ENCODE measurements around the gene PRSS33.

PRSS33 gene

GRCh38 chr16:2761886-2762583 lies 25.3 kb downstream of the PRSS33 start:
- DNase-seq: no peak

DNA sequence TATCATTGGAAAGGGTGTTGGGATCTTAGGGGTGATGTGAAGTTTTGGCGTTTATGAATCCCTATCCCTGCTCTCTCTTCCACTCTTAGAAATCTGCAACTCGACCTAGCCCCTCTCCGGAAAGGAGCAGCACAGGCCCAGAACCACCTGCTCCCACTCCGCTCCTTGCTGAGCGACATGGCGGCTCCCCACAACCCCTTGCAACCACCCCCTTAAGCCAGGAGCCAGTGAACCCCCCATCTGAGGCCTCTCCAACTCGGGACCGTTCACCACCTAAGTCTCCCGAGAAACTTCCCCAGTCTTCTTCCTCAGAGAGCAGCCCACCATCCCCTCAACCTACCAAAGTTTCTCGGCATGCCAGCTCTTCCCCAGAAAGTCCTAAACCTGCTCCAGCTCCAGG lies 25.9 kb downstream of the PRSS33 start:
- DNase-seq: no peak

DNA sequence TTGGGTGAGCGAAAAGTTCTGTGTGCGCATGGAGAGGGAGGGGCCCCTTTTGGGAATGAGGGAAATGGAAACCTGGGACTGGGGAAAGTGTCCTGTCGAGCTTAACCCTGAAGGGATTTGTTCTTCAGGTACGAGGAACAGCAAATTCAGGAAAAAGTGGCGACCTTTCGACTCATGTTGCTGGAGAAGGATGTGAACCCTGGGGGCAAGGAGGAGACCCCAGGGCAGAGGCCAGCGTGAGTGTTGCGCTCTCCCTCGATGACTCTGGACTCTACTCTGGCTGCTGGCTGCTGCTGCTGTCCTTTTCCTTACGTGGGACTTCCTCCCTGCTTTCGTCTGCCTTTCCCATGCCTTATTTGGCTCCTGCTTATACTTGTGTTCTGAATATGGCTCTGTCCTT lies 30.0 kb downstream of the PRSS33 start:
- DNase-seq: no peak

DNA sequence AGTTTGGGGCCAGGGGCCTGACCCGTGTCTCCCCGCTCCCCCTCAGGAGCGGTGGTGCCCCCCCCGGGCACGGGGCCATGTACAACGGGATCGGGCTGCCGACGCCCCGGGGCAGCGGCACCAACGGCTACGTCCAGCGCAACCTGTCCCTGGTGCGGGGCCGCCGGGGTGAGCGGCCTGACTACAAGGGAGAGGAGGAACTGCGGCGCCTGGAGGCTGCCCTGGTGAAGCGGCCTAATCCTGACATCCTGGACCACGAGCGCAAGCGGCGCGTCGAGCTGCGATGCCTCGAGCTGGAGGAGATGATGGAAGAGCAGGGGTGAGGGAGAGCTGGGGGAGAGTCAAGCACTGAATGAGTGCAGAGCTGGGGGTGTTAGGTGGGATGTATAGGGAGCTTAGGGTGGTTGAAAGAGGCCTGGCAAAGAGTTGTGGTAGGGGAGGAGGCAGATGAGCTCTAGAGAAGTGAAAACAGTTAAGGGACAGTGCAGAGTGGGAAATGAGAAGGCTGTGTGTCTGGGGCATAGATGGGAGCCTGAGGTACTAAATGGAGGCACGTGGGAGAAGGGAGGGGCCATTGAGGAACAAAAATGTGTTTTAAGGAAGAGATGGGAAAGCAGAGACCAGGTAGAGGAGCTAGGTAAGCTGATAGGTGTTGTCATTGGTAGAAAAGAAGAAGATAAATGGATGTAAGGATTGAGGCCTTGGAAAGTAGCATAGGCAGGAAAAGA lies 30.9 kb downstream of the PRSS33 start:
- no peak for DNase-seq

- no peak for DNase-seq
These were observed 32.2 kb downstream of the PRSS33 start for GRCh38 chr16:2755158-2755557.

- no peak for DNase-seq
These were observed 33.7 kb downstream of the PRSS33 start for GRCh38 chr16:2753733-2754020.

GRCh38 chr16:2752850-2753732 lies 34.3 kb downstream of the PRSS33 start:
- DNase-seq: peak; percentile 84

DNA sequence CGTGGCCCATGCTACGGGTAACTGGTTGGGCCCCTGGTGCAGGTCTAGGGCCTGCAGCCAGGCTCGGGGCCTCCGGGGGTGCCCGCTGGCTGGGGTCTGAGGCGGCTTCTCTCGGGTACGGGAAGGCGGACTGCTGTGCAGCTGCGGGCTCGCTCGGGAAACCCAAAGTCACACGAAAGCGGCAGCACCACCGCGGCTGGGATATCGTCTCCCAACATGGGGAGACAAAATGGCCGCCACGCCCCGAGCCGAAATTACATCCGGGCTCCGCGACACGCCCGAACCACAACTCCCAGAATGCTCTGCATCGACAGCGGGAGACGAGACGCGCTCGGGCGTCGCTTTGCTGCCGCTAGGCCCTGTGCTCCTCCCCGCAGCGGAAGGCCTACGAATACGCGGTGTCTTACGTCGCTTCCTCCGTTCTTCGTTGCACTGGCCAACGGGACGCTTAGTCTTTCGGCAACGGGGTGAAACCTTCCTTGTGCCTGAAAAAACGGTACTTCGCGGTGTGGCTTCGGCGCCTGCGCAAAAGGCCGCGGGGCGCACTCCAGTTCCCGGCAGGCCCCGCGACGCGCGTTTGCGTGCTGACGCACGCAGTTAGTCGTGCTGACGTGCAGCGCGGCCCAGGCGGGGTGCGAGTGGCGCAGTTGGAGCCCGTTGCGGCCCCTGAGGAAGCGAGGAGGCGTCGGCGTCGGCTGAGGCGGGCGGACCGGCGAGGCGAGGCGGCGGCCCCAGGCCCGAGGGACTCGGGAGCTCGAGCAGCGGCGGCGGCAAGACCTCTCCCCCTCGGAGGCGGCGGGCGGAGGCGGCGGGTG lies 35.1 kb downstream of the PRSS33 start, which contains the start of gene SRRM2:
TSS of gene SRRM2 (plus strand) at position 604 of the 815 bp plus-strand sequence. CDS start 3,727 bp downstream, outside the sequence.
- DNase-seq: peak; percentile 97

- DNase-seq: no peak
These were observed 35.8 kb downstream of the PRSS33 start for GRCh38 chr16:2751577-2752034.

DNA sequence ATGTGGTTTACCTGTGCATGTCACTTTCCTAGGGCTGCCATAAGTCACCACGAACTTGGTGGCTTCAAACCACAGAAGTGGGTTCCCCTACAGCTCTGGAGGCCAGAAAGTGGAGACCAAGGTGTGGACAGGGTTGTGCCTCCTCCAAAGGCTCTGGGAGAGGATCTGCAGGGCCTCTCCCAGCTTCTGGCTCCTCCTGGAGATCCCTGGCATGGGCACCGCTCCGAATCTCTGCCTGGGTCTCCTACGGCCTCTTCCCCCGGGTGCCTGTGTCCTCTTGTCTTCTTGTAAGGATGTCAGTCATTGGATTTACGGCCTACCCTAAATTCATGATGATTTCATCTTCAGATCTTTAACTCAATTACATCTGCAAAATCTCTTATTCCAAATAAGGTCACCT lies 37.4 kb downstream of the PRSS33 start:
- no peak for DNase-seq

GRCh38 chr16:2749476-2749875 lies 37.9 kb downstream of the PRSS33 start:
- no peak for DNase-seq

DNA sequence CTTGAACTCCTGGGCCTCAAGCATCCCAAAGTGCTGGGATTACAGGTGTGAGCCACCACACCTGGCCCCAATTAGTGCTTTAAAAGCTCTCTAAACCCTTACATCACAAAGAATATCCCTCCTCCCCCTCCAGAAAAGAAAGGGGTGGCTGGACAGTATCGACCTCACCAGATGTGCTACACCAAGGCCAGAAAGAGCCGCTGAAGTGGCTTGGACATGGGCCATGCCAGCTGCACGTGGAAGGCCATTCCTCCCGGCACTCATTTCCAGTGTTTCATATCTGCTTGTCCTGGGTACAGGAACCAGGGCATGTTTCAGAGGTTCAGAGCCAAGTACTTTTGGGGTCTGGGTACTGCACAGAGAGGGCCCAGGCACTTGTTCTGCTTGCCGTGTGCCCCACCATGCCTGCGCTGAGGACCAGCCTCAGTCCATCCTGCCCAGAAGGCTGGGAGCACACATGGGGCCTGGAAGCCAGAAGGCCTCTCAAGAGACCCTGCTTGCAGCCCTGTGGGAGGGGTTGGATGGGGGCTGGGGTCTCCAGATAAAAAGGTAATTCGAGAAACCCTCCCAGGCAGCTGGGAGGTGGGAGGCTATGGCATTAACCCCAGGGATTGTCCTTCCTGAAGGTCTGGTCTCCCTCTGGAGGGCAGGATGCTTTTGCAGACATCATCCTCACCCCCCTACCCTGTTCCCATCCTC lies 38.5 kb downstream of the PRSS33 start:
- DNase-seq: no peak

- no peak for DNase-seq
These were observed 41.4 kb downstream of the PRSS33 start for GRCh38 chr16:2745961-2746360.

DNA sequence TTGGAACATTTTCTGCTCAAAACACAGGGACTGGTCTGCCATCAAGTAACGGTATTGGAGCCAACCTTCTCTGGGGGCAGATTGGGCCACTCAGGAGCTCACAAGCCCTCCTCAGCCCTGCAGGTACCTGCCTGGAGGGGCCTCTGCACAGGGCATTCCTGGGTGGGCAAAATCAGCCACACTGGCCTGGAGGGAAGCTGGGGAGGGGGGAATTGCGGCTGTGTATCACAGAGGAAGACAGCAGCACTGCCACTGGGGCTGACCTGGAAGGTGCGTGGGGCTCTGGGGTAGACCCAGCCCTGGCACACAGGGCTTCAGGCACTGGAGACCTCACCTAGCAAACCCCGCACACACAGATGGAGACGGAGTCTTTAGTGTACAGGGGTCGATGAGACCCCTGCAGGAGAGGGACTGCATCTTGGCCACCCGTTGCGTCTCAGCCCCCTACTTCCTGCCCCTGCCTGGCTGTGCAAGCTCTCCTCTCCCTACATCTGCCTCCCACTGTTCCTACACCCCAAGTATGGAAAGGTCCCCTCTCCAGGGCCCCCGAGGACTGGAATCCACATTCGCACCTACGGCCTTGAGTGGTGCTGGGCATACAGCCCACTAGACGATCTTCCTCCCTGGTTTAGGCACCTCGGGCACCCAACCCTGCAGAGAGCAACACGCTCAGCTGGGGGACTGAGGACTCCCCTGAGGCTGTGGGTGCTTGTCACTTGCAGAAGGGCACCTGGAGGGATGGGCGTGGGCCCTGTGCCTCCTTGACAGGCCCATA lies 42.1 kb downstream of the PRSS33 start:
- DNase-seq: no peak

GRCh38 chr16:2744711-2745110 lies 42.6 kb downstream of the PRSS33 start:
- DNase-seq: no peak

DNA sequence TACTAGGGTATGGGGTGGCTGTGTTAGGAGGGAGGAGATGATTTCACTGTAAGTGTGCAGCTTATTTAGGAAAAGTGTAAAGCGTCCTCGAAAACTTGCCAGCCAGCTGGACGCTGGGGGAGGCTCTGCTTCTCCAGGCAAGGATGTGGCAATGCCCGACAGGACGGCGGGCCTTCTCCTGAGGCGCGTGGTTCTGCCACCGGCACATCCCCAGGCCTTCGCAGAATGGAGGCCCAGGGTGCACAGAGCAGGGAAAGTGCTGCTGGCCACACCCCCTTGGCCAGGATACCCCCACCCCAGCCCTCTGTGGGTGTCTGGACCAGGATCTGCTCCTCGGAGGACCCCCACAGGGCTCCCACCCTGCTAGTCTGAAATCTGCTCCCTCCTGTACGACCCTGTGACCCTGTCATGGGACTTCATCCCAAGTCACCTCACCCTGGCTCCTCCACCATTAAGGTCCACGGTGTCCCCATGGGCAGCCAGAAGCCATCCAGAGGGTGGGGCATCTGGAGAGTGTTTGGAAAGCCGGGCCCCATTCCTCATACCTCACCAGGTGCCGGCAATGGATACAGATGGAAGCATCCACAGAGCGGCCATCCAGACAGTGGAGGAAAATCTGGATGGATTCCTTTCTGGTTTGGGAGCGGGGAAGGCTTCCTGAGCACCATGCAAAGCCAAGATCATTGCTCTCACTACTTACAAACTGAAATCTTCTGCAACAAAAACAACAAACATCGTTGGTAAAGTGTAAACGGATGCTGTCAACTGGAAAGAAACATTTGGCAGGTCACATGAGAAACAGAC lies 44.2 kb downstream of the PRSS33 start:
- DNase-seq: no peak

DNA sequence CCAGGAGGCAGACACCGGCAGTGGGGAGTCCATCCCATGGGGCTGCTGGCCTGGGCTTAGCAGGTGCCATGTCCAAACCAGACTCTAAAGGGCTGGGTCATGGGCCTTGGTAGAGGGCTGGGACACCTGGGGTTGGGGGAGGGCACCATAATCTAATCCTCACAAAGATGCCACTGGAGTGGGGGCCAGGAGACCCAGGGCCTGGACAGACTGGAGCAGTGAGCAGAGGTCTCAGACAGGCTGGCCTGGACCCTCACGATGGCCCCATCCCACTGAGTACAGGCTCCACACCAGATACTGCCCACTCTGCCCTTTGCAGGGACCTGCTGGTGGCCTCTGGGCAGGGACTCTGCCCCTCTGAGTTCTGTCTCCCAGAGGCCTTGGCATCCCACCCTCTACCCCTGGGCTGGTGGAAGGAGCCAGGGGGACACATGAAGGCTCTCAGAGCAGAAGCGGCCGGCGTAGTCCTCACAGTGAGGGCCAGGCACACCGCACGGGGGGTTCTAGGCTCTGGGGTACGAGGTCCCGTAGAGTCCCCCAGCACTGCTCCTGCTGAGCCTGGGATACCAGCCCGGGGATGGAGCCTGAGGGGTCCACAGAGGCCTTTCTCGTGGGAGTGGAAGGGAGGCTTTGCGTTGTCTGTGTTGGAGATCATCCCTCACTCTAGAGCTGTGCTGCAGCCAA lies 44.9 kb downstream of the PRSS33 start:
- DNase-seq: no peak

DNA sequence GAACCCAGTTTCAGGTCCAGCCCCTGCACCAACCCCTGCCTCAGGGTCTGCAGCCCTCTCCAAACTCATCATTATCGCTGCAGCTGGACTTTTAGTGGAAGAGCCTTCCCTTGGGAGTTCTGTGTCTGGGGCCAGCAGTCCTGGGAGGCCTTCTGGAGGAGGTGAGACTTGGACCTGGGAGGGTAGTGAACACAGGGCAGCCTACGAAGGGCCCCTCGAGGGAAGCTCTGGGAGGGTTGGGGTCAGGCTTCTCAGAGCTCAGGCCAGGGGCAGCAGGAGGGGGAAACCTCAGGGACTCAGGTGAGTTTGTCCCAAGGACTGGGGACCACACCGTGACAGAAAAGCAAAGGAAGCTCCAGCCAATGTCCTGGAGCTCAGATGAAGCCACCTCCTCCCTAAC lies 46.2 kb downstream of the PRSS33 start:
- no peak for DNase-seq

DNA sequence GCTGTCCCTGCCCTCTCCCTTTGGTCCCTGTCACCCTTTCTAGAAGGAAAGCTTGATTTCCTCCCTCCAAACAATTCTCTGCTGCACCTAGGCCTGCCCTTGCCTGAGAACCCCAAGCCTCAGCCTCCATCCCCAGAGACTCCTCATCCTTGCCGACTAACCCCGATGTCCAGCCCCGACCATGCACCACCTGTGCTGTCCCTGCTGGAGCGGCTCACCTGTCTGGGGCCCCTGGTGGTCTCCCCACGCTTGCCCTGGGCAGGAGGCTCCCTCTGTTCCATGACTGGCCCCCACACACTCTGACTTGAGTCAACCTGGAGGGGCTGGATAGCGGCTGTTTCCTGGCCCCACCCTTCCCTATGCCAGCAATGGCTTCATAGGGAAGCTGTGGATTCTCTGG lies 46.9 kb downstream of the PRSS33 start:
- no peak for DNase-seq

All from fibroblast of skin of abdomen (primary cell).